ENCODE results near the gene NR3C2.

DNA sequence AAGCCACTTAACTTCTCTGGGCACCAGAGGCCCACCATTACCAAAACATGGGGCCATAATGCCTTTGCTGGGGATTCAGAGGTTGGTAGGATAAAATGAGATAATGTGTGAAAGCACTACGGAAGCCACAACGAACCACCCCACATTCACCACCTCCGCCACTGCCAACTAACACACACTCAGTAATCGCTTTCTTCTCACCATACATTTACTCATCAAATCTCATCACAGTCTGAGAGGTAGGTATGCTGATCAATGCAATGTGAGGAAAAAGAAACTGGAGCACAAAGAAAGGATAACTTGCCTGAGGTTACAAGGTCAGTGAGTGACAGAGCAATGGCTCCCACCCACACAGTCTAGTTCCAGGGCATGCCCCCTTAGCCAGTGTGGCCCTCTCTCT, 257.3 kb downstream of the NR3C2 start:
- TF ChIP-seq, protein P1, sequence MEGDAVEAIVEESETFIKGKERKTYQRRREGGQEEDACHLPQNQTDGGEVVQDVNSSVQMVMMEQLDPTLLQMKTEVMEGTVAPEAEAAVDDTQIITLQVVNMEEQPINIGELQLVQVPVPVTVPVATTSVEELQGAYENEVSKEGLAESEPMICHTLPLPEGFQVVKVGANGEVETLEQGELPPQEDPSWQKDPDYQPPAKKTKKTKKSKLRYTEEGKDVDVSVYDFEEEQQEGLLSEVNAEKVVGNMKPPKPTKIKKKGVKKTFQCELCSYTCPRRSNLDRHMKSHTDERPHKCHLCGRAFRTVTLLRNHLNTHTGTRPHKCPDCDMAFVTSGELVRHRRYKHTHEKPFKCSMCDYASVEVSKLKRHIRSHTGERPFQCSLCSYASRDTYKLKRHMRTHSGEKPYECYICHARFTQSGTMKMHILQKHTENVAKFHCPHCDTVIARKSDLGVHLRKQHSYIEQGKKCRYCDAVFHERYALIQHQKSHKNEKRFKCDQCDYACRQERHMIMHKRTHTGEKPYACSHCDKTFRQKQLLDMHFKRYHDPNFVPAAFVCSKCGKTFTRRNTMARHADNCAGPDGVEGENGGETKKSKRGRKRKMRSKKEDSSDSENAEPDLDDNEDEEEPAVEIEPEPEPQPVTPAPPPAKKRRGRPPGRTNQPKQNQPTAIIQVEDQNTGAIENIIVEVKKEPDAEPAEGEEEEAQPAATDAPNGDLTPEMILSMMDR (conservative IDR thresholded peaks at IDR 0.05), result no peak
- TF ChIP-seq EZH2 (IDR thresholded peaks at IDR 0.05; ENCODE audit: low read depth), result no peak

All from PC-9 (cell line).